A549 (cell line): ENCODE measurements around the gene DOCK6. TPM values are rescaled to one million over a fixed set of nuclear protein-coding genes. Genes with fewer than 3 reads are reported as not detected.

Source experiments
- ATAC-seq, 2 experiments: fragments of 200-7000 bp in 1 of 2; fragments of >200 bp in 1 of 2; cut with Nextera tagmentation in 1 of 2; cut with Tn5 transposase in 1 of 2; 3 replicates each; pipeline versions ENCODE4 v1.8.0 to v1.9.1; 2018 to 2020; ENCODE audit warnings: mild to moderate bottlenecking in 1 of 2, moderate library complexity in 1 of 2
- CTCF ChIA-PET: fragments of 300-600 bp; sonication (Branson Sonifier 250); formaldehyde crosslinking; extraction: SDS; loops from one replicate; lab custom pipeline; 2021; ENCODE audit warnings: antibody characterized with exemption, inconsistent platforms; lab: Yijun Ruan, JAX
- POLR2A ChIA-PET: fragments of 350-600 bp; formaldehyde crosslinking; extraction: SDS; loops from one replicate; lab custom pipeline; 2021; ENCODE audit warnings: antibody characterized with exemption, inconsistent platforms; lab: Yijun Ruan, JAX
- DNase-seq, 2 experiments: peaks; one replicate each; pipeline versions ENCODE4 v3.0.0 to v3.0.0-alpha.2; 2011 to 2016; ENCODE audit warnings: low read depth in 1 of 2, low spot score in 1 of 2
- FAIRE-seq: peaks from 2 replicates; lab custom pipeline; 2011; peaks lifted over from hg19 to GRCh38; lab: Jason Lieb, UNC
- H3K27ac ChIP-seq, 2 experiments: fragments of >200 bp; sonication (Bioruptor Twin); formaldehyde crosslinking; 3 replicates each; pipeline ENCODE4 v1.5.1; 2016 to 2017
- H3K4me1 ChIP-seq: fragments of >200 bp; sonication (Bioruptor Twin); formaldehyde crosslinking; 3 replicates; pipeline ENCODE4 v1.6.1; 2016
- H3K4me2 ChIP-seq: fragments of >200 bp; sonication (Bioruptor Twin); formaldehyde crosslinking; 3 replicates; pipeline ENCODE4 v1.6.1; 2016
- H3K4me3 ChIP-seq: fragments of >200 bp; sonication (Bioruptor Twin); formaldehyde crosslinking; 3 replicates; pipeline ENCODE4 v1.5.1; 2016
- H3K9me3 ChIP-seq: fragments of >200 bp; sonication (Bioruptor Twin); formaldehyde crosslinking; 3 replicates; pipeline ENCODE4 v1.6.1; 2016
- ATOH8 ChIP-seq: fragments of 250-450 bp; sonication (Bioruptor Pico); IDR thresholded peaks from 2 replicates; pipeline ENCODE4 v1.5.0; 2020; ENCODE audit warnings: low read depth, mild to moderate bottlenecking, moderate library complexity
- BCL3 ChIP-seq: fragments of >200 bp; sonication (Bioruptor Twin); formaldehyde crosslinking; IDR thresholded peaks from 3 replicates; pipeline ENCODE4 v1.6.1; 2016
- BHLHE40 ChIP-seq: IDR thresholded peaks from 2 replicates; pipeline ENCODE4 v1.6.1; 2012; ENCODE audit warnings: low read depth, low read length, inconsistent platforms
- CBX8 ChIP-seq: fragments of 200-600 bp; sonication (generic); IDR thresholded peaks from 2 replicates; pipeline ENCODE4 v1.6.1; 2016
- CHD4 ChIP-seq: fragments of 200-600 bp; sonication (generic); IDR thresholded peaks from 2 replicates; pipeline ENCODE4 v1.6.1; 2016; ENCODE audit warnings: antibody characterized with exemption, mild to moderate bottlenecking, borderline replicate concordance
- EHF ChIP-seq: fragments of 250-450 bp; sonication (Bioruptor Pico); IDR thresholded peaks from 2 replicates; pipeline ENCODE4 v1.5.0; 2020; ENCODE audit warnings: mild to moderate bottlenecking
- ELK1 ChIP-seq: fragments of 150-350 bp; IDR thresholded peaks from 2 replicates; pipeline ENCODE4 v1.6.1; 2014; ENCODE audit warnings: low read depth, mild to moderate bottlenecking, low read length
- EP300 ChIP-seq, 2 experiments: fragments of >200 bp; sonication (Bioruptor Twin); formaldehyde crosslinking; IDR thresholded peaks; 2 replicates in 1 of 2; 3 replicates in 1 of 2; pipeline ENCODE4 v1.6.1; 2016 to 2017
- FOSL2 ChIP-seq, 2 experiments: fragments of 450-650 bp in 1 of 2; fragments of >200 bp in 1 of 2; sonication (Bioruptor Twin) in 1 of 2; formaldehyde crosslinking; IDR thresholded peaks; 2 replicates each; pipeline versions ENCODE4 v1.5.0 to v1.6.1; 2016 to 2020; ENCODE audit warnings: mild to moderate bottlenecking in 1 of 2, moderate library complexity in 1 of 2
- HES2 ChIP-seq: fragments of >200 bp; sonication (Bioruptor Twin); formaldehyde crosslinking; IDR thresholded peaks from 2 replicates; pipeline ENCODE4 v1.6.1; 2016
- HOXB5 ChIP-seq: fragments of 250-450 bp; sonication (Bioruptor Pico); IDR thresholded peaks from 2 replicates; pipeline ENCODE4 v1.5.0; 2020; ENCODE audit warnings: mild to moderate bottlenecking, moderate library complexity
- JUN ChIP-seq, 2 experiments: fragments of >200 bp; sonication (Bioruptor Twin); formaldehyde crosslinking; IDR thresholded peaks; 2 replicates in 1 of 2; 3 replicates in 1 of 2; pipeline ENCODE4 v1.6.1; 2016 to 2017
- KDM1A ChIP-seq: fragments of 200-600 bp; sonication (generic); IDR thresholded peaks from 2 replicates; pipeline ENCODE4 v1.6.1; 2016; ENCODE audit warnings: low read depth, mild to moderate bottlenecking
- MAFK ChIP-seq: fragments of 450-650 bp; IDR thresholded peaks from 2 replicates; pipeline ENCODE4 v1.6.1; 2014; ENCODE audit not compliant: partially characterized antibody
- MAZ ChIP-seq: fragments of 150-350 bp; IDR thresholded peaks from 2 replicates; pipeline ENCODE4 v1.6.1; 2014; ENCODE audit warnings: antibody characterized with exemption, low read depth, low read length, borderline replicate concordance
- MYC ChIP-seq: IDR thresholded peaks from 2 replicates; pipeline ENCODE4 v1.6.1; 2012; ENCODE audit warnings: mild to moderate bottlenecking, inconsistent platforms, low read length, improper control_type of control experiment, borderline replicate concordance
- RCOR1 ChIP-seq: fragments of 150-350 bp; IDR thresholded peaks from 2 replicates; pipeline ENCODE4 v1.6.1; 2014; ENCODE audit warnings: antibody characterized with exemption, low read length, low read depth
- REST ChIP-seq: fragments of 200-600 bp; sonication (generic); IDR thresholded peaks from 2 replicates; pipeline ENCODE4 v1.6.1; 2016; ENCODE audit warnings: antibody characterized with exemption, mild to moderate bottlenecking, moderate library complexity
- SREBF2 ChIP-seq: fragments of 450-650 bp; IDR thresholded peaks from 2 replicates; pipeline ENCODE4 v1.6.1; 2014; ENCODE audit warnings: mild to moderate bottlenecking, moderate library complexity
- TFCP2L1 ChIP-seq: fragments of 250-450 bp; sonication (Bioruptor Pico); IDR thresholded peaks from 2 replicates; pipeline ENCODE4 v1.5.0; 2021; ENCODE audit warnings: mild to moderate bottlenecking
- ZC3H11A ChIP-seq: fragments of 450-650 bp; IDR thresholded peaks from 2 replicates; pipeline ENCODE4 v1.6.1; 2014; ENCODE audit warnings: antibody characterized with exemption, mild to moderate bottlenecking
- ZFP36 ChIP-seq: fragments of 450-650 bp; IDR thresholded peaks from 2 replicates; pipeline ENCODE4 v1.6.1; 2014; ENCODE audit warnings: borderline replicate concordance; ENCODE audit not compliant: partially characterized antibody
- WGBS: methylation state at CpG from one replicate; pipeline ENCODE4 v1.1.6; 2017; ENCODE audit errors: missing lambda C conversion rate; 5-methylcytosine and 5-hydroxymethylcytosine counted together
- polyA plus RNA-seq, 4 experiments: library from polyadenylated mRNA; depleted of rRNA in 3 of 4; stranded (reverse); fragments of >200 nt; fragmentation: RNase III in 1 of 4; extraction: RNeasy Plus Mini Kit Qiagen cat#74134 plus additional on column Dnase treatment in 1 of 4; gene quantifications; 2 replicates in 3 of 4; 3 replicates in 1 of 4; pipeline ENCODE4 v1.2.3, GENCODE V29; 2011 to 2017

Gene DOCK6
- polyA plus RNA-seq, 2 of the 4 experiments (the other 2 are of a cell fraction), result 7.6 to 8.0 TPM

GRCh38 chr19:11236324-11237301 lies 25.7 kb downstream of the DOCK6 start (continued):
- no peak for TF ChIP-seq REST
- TF ChIP-seq ZC3H11A, result no peak
- TF ChIP-seq MAZ, result no peak
- no peak for TF ChIP-seq TFCP2L1 (CRISPR knock-in tag)
- TF ChIP-seq BHLHE40, result no peak
- no peak for TF ChIP-seq ZFP36

- Histone ChIP-seq H3K9me3 (no peaks in the 10 kb centered on the region), H3K4me1 (no peaks in the 10 kb centered on the region), H3K4me2 (no peak overlapping the region), H3K27ac (no peak overlapping the region), H3K4me3 (no peak overlapping the region)
- ChIA-PET POLR2A (no interaction called here), CTCF (interaction anchor here (1.1 kb wide), 1 partner anchor 9 kb away, joined by 4 read pairs; no protein-coding TSS in a partner anchor)
- TF ChIP-seq MAFK, result no peak
- TF ChIP-seq ZFP36, result no peak
- TF ChIP-seq JUN (IDR thresholded peaks at IDR 0.05), result no peak
- DNase-seq (no peak), ATAC-seq (no peak), FAIRE-seq (no peak)
- 74% methylated on average over 5 of the region's 5 CpGs for WGBS
Observed at GRCh38 chr19:11234486-11235075, 27.7 kb downstream of the DOCK6 start.

- ATAC-seq, result no peak
- ChIA-PET CTCF (interaction anchor here (3.4 kb wide), 1 partner anchor 10 kb away, joined by 12 read pairs; no protein-coding TSS in a partner anchor), POLR2A (no interaction called here)
- no peak for FAIRE-seq
- no peak overlapping the region for H3K4me2 ChIP-seq
- H3K9me3 ChIP-seq, result no peaks in the 10 kb centered on the region
- H3K27ac ChIP-seq, result no peak overlapping the region
- TF ChIP-seq MAZ, result no peak
- no peak for TF ChIP-seq EP300 (IDR thresholded peaks at IDR 0.05)
- DNase-seq, result no peak
- no peak overlapping the region for H3K4me3 ChIP-seq
- no peaks in the 10 kb centered on the region for H3K4me1 ChIP-seq
- WGBS, result 94% methylated on average over 15 of the region's 15 CpGs
Observed at GRCh38 chr19:11233073-11233472, 29.3 kb downstream of the DOCK6 start.

- WGBS, result 95% methylated on average over 4 of the region's 4 CpGs
- ChIA-PET CTCF (interaction anchor here (3.4 kb wide), 1 partner anchor 10 kb away, joined by 12 read pairs; no protein-coding TSS in a partner anchor), POLR2A (no interaction called here)
- Histone ChIP-seq H3K4me3 (no peak overlapping the region), H3K4me1 (no peaks in the 10 kb centered on the region), H3K9me3 (no peaks in the 10 kb centered on the region), H3K4me2 (no peak overlapping the region), H3K27ac (no peak overlapping the region)
- FAIRE-seq (no peak), ATAC-seq (no peak), DNase-seq (no peak)
- TF ChIP-seq EHF (CRISPR knock-in tag) (no peak), RCOR1 (no peak), FOSL2 (IDR thresholded peaks at IDR 0.05) (no peak), FOSL2 (CRISPR knock-in tag; IDR thresholded peaks at IDR 0.05) (no peak), KDM1A (no peak), ZC3H11A (no peak), ELK1 (no peak), MYC (no peak), BCL3 (no peak), MAFK (no peak), CBX8 (no peak), JUN (IDR thresholded peaks at IDR 0.05) (no peak), ATOH8 (CRISPR knock-in tag) (no peak), HES2 (no peak), CHD4 (no peak), SREBF2 (no peak), HOXB5 (CRISPR knock-in tag) (no peak)
Observed at GRCh38 chr19:11232555-11232954, 29.8 kb downstream of the DOCK6 start.
